ENCODE measurements around the gene TYW5.

- TF ChIP-seq POLR2AphosphoS5 (IDR thresholded peaks at IDR 0.05; ENCODE audit: low read depth, low read length), result no peak
- TF ChIP-seq, protein P1, sequence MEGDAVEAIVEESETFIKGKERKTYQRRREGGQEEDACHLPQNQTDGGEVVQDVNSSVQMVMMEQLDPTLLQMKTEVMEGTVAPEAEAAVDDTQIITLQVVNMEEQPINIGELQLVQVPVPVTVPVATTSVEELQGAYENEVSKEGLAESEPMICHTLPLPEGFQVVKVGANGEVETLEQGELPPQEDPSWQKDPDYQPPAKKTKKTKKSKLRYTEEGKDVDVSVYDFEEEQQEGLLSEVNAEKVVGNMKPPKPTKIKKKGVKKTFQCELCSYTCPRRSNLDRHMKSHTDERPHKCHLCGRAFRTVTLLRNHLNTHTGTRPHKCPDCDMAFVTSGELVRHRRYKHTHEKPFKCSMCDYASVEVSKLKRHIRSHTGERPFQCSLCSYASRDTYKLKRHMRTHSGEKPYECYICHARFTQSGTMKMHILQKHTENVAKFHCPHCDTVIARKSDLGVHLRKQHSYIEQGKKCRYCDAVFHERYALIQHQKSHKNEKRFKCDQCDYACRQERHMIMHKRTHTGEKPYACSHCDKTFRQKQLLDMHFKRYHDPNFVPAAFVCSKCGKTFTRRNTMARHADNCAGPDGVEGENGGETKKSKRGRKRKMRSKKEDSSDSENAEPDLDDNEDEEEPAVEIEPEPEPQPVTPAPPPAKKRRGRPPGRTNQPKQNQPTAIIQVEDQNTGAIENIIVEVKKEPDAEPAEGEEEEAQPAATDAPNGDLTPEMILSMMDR (IDR thresholded peaks at IDR 0.05), result no peak
- no peak for TF ChIP-seq SIN3A (IDR thresholded peaks at IDR 0.05; ENCODE audit: borderline replicate concordance, insufficient read depth, low read depth, low read length)
- no peak for TF ChIP-seq TCF7L2 (IDR thresholded peaks at IDR 0.05; ENCODE audit: low read depth, low read length)
- TF ChIP-seq, protein P2, sequence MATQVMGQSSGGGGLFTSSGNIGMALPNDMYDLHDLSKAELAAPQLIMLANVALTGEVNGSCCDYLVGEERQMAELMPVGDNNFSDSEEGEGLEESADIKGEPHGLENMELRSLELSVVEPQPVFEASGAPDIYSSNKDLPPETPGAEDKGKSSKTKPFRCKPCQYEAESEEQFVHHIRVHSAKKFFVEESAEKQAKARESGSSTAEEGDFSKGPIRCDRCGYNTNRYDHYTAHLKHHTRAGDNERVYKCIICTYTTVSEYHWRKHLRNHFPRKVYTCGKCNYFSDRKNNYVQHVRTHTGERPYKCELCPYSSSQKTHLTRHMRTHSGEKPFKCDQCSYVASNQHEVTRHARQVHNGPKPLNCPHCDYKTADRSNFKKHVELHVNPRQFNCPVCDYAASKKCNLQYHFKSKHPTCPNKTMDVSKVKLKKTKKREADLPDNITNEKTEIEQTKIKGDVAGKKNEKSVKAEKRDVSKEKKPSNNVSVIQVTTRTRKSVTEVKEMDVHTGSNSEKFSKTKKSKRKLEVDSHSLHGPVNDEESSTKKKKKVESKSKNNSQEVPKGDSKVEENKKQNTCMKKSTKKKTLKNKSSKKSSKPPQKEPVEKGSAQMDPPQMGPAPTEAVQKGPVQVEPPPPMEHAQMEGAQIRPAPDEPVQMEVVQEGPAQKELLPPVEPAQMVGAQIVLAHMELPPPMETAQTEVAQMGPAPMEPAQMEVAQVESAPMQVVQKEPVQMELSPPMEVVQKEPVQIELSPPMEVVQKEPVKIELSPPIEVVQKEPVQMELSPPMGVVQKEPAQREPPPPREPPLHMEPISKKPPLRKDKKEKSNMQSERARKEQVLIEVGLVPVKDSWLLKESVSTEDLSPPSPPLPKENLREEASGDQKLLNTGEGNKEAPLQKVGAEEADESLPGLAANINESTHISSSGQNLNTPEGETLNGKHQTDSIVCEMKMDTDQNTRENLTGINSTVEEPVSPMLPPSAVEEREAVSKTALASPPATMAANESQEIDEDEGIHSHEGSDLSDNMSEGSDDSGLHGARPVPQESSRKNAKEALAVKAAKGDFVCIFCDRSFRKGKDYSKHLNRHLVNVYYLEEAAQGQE (IDR thresholded peaks at IDR 0.05; ENCODE audit: insufficient read depth in 1 of 2, low read depth in 2 of 2, low read length in 1 of 2), result no peak
Observed at GRCh38 chr2:199882667-199883066, 72.6 kb downstream of the TYW5 start.
